Effector memory CD4-positive, alpha-beta T cell (primary cell): ENCODE results near the gene SRGAP3.
"Not testable (repeated sequence)": the region's sequence is repeated elsewhere in the genome, so short reads cannot be mapped to it uniquely, and the experiment has no call there.

Experiments used
- DNase-seq, 3 donors: peaks; one replicate each; pipeline ENCODE4 v3.0.0-alpha.2; 2020
- H3K27ac ChIP-seq: 2 replicates; pipeline ENCODE4 v1.7.0; 2013; ENCODE audit warnings: mild to moderate bottlenecking, low read length, moderate library complexity; ENCODE audit not compliant: insufficient read depth, poor library complexity, severe bottlenecking
- H3K27me3 ChIP-seq: replicated peaks from 2 replicates; pipeline ENCODE4 v1.7.0; 2013; ENCODE audit warnings: mild to moderate bottlenecking, low read length; ENCODE audit not compliant: insufficient read depth, control insufficient read depth, poor library complexity, severe bottlenecking
- H3K36me3 ChIP-seq: 2 replicates; pipeline ENCODE4 v1.7.0; 2013; ENCODE audit warnings: mild to moderate bottlenecking, low read length, moderate library complexity; ENCODE audit not compliant: control insufficient read depth, insufficient read depth
- H3K4me1 ChIP-seq: 2 replicates; pipeline ENCODE4 v1.7.0; 2013; ENCODE audit warnings: low read length, mild to moderate bottlenecking; ENCODE audit not compliant: control insufficient read depth, insufficient read depth, poor library complexity, severe bottlenecking
- H3K4me3 ChIP-seq: 2 replicates; pipeline ENCODE4 v1.7.0; 2013; ENCODE audit warnings: low read length, low read depth, mild to moderate bottlenecking; ENCODE audit not compliant: insufficient read depth, poor library complexity, severe bottlenecking
- H3K9me3 ChIP-seq: 2 replicates; pipeline ENCODE4 v1.7.0; 2013; ENCODE audit warnings: mild to moderate bottlenecking, low read length, moderate library complexity; ENCODE audit not compliant: control insufficient read depth

Gene SRGAP3

GRCh38 chr3:9087831-9088413 lies 161.5 kb downstream of the SRGAP3 start:
- Histone ChIP-seq H3K36me3 (no peaks in the 10 kb centered on the region), H3K27ac (no peak overlapping the region), H3K4me3 (no peak overlapping the region), H3K9me3 (no peaks in the 10 kb centered on the region), H3K4me1 (no peaks in the 10 kb centered on the region), H3K27me3 (no peaks in the 10 kb centered on the region)
- no peak for DNase-seq

- H3K27ac ChIP-seq, H3K36me3 ChIP-seq: not testable (repeated sequence)
Measured at GRCh38 chr3:9085428-9085827, 164.0 kb downstream of the SRGAP3 start.

GRCh38 chr3:9081184-9081818 lies 168.1 kb downstream of the SRGAP3 start:
- Histone ChIP-seq H3K9me3 (no peaks in the 10 kb centered on the region), H3K4me1 (no peaks in the 10 kb centered on the region), H3K27me3 (no peaks in the 10 kb centered on the region), H3K4me3 (no peak overlapping the region), H3K27ac (no peak overlapping the region), H3K36me3 (no peaks in the 10 kb centered on the region)
- no peak for DNase-seq

More at GRCh38 chr3:9085428-9085827, 164.0 kb downstream of the SRGAP3 start:
- H3K27me3 ChIP-seq, H3K4me3 ChIP-seq, H3K4me1 ChIP-seq, DNase-seq, H3K9me3 ChIP-seq: not testable (repeated sequence)

- no peaks in the 10 kb centered on the region for H3K27me3 ChIP-seq
- H3K36me3 ChIP-seq, result no peaks in the 10 kb centered on the region
- H3K27ac ChIP-seq, result no peak overlapping the region
- no peak overlapping the region for H3K4me3 ChIP-seq
- no peaks in the 10 kb centered on the region for H3K4me1 ChIP-seq
- no peak for DNase-seq
- H3K9me3 ChIP-seq, result no peaks in the 10 kb centered on the region
Measured at GRCh38 chr3:9080163-9080562, 169.3 kb downstream of the SRGAP3 start.

GRCh38 chr3:9079676-9080075 lies 169.8 kb downstream of the SRGAP3 start:
- H3K4me1 ChIP-seq, result no peaks in the 10 kb centered on the region
- H3K36me3 ChIP-seq, result no peaks in the 10 kb centered on the region
- H3K4me3 ChIP-seq, result no peak overlapping the region
- no peaks in the 10 kb centered on the region for H3K27me3 ChIP-seq
- H3K9me3 ChIP-seq, result no peaks in the 10 kb centered on the region
- no peak overlapping the region for H3K27ac ChIP-seq
- no peak for DNase-seq

GRCh38 chr3:9078561-9079240 lies 170.7 kb downstream of the SRGAP3 start:
- Histone ChIP-seq H3K4me3 (no peak overlapping the region), H3K27me3 (no peaks in the 10 kb centered on the region), H3K36me3 (no peaks in the 10 kb centered on the region), H3K4me1 (no peaks in the 10 kb centered on the region), H3K27ac (no peak overlapping the region), H3K9me3 (no peaks in the 10 kb centered on the region)
- no peak for DNase-seq

GRCh38 chr3:9077029-9077428 lies 172.4 kb downstream of the SRGAP3 start:
- H3K4me3 ChIP-seq, result no peak overlapping the region
- H3K27me3 ChIP-seq, result no peaks in the 10 kb centered on the region
- DNase-seq, result no peak
- H3K9me3 ChIP-seq, result no peaks in the 10 kb centered on the region
- H3K27ac ChIP-seq, result no peak overlapping the region
- no peaks in the 10 kb centered on the region for H3K36me3 ChIP-seq
- no peaks in the 10 kb centered on the region for H3K4me1 ChIP-seq

- Histone ChIP-seq H3K4me3 (no peak overlapping the region), H3K9me3 (no peaks in the 10 kb centered on the region), H3K36me3 (no peaks in the 10 kb centered on the region), H3K27ac (no peak overlapping the region), H3K4me1 (no peaks in the 10 kb centered on the region), H3K27me3 (no peaks in the 10 kb centered on the region)
- DNase-seq, result no peak
Measured at GRCh38 chr3:9075762-9076161, 173.7 kb downstream of the SRGAP3 start.

GRCh38 chr3:9074079-9074478 lies 175.4 kb downstream of the SRGAP3 start:
- Histone ChIP-seq H3K27me3 (no peaks in the 10 kb centered on the region), H3K36me3 (no peaks in the 10 kb centered on the region), H3K4me3 (no peak overlapping the region), H3K4me1 (no peaks in the 10 kb centered on the region), H3K9me3 (no peaks in the 10 kb centered on the region), H3K27ac (no peak overlapping the region)
- DNase-seq, result no peak

GRCh38 chr3:9072667-9073009 lies 176.8 kb downstream of the SRGAP3 start:
- no peak overlapping the region for H3K27ac ChIP-seq
- DNase-seq, result no peak
- no peaks in the 10 kb centered on the region for H3K36me3 ChIP-seq
- no peaks in the 10 kb centered on the region for H3K4me1 ChIP-seq
- H3K4me3 ChIP-seq, result no peak overlapping the region
- no peaks in the 10 kb centered on the region for H3K9me3 ChIP-seq
- no peaks in the 10 kb centered on the region for H3K27me3 ChIP-seq
